ENCODE measurements around the gene PHLDB3.
"Not testable (repeated sequence)": the region's sequence is repeated elsewhere in the genome, so short reads cannot be mapped to it uniquely, and the experiment has no call there.

The PHLDB3 gene

DNA sequence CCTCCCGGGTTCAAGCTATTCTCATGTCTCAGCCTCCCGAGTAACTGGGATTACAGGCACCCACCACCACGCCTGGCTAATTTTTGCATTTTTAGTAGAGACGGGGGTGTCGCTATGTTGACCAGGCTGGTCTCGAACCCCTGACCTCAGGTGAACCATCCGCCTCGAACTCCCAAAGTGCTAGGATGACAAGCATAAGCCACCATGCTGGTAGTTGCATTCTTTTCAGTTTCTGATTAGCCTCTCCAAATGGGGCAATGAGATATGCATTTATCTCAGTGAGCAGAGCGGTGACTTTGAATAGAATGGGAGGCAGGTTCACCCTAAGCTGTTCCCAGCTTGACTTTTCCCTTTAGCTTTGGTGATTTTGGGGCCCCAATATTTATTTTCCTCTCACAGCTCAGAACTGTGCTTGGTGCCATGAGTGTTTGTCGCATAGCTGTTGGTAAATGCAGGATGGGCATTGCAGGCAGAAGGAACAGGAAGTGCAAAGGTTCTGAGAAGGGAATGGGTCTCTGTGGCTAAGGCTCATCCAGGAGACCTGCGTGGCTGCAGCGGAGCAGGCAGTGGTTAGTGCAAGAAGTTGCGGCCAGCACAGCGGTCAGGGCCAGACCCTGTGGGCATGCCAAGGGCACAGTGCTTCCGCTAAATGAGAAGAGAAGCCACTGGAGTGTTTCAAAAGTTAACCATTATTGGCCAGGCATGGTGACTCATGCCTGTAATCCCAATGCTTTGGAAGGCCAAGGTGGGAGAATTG lies 59.8 kb downstream of the PHLDB3 start:
- no peak for DNase-seq (ENCODE audit: low spot score)

DNA sequence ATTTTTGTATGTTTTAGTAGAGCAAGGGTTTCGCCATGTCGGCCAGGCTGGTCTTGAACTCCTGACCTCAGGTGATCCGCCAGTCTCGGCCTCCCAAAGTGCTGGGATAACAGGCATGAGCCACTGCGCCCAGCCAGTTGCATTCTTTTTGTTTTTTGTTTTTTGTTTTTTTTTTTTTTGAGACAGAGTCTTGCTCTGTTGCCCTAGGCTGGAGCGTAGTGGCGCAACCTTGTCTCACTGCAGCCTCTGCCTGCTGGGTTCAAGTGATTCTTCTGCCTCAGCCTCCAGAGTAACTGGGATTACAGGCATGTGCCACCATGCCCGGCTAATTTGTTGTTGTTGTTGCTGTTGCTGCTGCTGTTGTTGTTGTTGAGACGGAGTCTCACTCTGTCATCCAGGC lies 60.5 kb downstream of the PHLDB3 start:
- DNase-seq (ENCODE audit: low spot score): not testable (repeated sequence)

DNA sequence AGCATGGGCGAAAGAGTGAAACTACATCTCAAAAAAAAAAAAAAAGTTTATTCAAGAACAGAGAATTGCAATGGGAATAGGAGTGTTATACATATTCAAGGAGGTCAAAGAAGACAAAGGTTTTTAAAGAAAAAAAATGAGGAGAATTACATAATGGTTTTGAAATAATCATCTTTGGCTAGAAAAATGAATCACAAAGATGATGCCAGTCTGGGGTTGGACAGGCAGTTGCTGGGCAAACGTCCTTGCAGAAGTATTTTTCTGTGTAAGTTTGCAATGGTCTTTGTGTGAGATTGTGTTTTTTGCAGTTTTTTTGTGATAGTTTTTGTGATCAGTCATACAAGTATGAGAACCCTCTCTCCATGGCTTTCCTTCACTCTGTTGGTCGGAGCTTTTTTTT lies 62.8 kb downstream of the PHLDB3 start:
- no peak for DNase-seq (ENCODE audit: low spot score)

DNA sequence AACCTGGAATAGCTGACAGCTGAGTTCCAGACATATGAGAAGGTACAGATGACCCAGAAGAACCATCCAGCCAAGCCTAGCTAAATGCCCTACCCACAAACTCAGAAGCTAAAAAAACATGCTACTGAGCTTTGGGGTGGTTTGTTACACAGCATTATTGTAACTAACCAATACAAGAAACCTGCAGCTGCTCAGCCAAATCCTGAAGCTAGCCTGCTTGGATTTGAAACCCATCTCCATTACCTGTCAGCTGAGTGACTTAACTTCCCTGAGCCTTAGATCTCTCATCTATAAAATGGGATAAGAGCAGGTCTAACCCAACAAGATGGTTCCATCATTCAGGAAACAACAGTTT lies 64.9 kb downstream of the PHLDB3 start:
- DNase-seq (ENCODE audit: low spot score): no peak

DNA sequence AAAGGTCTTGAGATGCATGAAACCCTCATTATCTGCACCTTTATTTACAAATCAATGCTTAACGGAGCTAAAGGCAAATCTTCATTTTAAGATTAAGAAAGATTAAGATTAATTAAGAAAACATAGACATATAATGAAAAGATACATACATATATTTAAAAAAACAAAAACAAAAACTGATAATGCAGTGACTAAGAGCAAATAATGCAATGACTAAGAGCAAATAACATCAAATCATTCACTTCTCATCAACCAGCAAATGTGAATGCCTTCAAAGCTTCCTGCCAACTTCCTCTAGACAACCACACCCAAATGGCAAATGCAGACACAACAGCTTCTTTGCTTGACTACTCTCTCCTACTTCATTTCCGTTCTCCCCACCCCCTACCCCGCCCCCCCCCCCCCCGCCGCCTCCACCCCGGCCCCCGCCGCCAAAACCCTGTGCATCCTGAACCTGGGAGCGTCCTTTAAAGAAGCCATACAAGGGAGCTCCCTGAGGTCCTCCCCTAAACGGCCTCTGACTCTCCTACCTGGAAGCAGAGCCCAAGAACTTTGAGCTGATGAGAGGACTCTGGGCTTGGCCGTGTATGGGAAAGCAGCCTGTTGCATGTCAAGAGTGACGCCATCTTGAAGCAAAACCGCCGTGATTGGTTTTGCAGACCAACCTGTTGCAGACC lies 65.4 kb downstream of the PHLDB3 start:
- peak; percentile 27 for DNase-seq (ENCODE audit: low spot score)

DNA sequence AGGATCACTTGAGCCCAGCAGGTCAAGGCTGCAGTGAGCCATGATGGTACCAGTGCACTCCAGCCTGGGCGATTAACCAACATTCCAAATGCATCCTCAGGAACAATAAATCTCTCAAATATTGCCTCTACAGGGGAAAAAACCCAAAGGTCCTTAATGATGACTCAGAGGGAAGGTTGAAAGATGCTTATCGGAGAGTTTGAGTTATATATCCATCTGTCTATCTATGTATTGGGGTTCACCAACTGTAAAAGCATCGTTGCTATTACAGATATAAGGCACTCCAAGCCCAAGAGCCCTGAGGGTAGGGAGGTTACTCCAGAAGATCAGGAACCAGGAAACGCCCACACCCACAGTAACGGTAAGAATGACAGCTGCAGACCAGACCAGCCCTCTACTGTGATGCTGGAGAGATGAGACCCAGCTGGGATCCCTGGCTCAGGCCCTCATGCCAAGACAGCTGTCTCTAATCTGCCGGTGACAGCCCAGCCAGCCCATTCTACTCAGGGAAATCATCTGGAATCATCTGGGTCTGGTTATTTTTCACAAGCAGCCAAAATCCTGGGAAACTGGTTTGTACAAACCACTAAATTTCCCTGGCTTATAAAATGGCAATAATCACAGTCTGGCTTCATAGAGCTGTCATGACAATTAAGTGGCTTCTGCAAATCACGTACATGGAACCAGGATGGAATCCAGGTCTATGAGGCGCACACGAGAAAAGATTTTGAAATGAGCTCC lies 66.1 kb downstream of the PHLDB3 start:
- DNase-seq (ENCODE audit: low spot score): no peak

DNA sequence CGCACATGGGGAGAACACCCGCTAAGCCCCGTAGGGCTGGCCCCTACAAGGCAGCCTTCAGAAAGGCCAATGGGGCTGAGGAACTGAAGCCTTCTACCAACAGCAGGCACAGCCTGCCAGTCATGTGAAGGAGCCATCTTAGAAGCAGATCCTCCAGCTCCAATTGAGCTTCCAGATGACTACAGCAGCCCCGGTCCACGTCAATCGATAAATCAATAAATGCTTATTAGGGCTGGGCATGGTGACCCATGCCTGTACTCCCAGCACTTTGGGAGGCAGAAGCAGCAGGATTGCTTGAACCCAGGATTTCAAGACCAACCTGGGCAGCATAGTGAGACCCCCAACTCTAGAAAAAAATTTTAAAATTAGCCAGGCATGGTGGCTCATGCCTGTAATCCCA lies 66.8 kb downstream of the PHLDB3 start:
- DNase-seq (ENCODE audit: low spot score): no peak

DNA sequence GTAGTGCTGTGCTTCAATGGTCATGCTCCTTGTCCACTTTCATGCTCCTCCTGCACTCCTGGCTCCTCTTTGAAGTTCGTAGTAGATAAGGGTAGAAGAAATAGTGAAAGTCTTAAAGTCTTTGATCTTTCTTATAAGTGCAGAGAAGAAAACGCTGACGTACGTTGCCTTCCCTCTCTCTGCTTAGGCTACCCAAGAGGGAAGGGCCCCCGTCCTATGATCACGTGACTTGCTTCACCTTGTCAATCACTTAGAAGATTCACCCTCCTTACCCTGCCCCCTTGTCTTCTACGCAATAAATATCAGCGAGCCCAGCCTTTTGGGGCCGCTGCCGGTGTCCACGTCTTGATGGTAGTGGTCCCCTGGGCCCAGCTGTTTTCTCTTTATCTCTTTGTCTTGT lies 67.3 kb downstream of the PHLDB3 start:
- DNase-seq (ENCODE audit: low spot score): not testable (repeated sequence)

DNA sequence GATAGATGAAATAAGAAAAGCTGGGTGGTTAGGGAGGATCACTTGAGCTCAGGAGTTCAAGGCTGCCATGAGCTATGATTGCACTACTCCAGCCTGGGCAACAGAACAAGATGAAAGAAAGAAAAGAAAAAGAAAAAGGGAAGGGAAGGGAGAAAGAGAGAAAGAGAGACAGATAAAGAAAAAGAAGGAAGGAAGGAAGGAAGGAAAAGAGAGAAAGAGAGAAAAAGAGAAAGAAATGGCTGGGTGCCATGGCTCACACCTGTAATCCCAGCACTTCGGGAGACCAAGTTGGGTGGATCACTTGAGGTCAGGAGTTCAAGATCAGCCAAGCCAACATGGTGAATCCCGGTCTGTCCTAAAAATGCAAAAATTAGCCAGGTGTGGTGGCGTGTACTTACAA lies 68.8 kb downstream of the PHLDB3 start:
- DNase-seq (ENCODE audit: low spot score): no peak

DNA sequence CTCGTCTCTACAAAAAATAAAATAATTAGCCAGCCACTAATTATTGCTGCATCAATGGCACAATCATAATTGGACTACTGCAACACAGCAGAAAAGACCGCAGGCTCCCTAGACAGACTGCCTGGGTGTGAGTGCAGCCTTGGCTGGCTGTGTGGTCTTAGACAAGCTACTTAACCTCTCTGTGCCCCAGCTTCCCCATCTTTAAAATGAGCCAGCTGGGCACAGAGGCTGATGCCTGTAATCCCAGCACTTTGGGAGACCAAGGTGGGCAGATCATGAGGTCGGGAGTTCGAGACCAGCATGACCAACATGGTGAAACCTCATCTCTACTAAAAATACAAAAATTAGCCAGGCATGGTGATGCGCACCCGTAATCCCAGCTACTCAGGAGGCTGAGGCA lies 70.9 kb downstream of the PHLDB3 start:
- no peak for DNase-seq (ENCODE audit: low spot score)

DNA sequence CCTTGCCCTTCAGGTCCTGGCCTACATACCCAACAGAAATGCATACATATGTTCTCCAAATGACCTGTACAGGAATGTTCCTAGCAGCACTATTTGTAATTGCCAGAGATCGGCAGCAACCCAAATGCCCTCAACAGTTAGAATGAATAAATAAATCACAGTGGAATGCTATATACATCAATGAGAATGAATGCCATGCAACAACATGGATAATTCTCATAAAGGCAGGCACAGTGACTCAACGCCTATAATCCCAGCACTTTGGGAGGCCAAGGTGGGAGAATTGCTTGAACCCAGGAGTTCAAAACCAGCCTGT lies 71.2 kb downstream of the PHLDB3 start:
- DNase-seq (ENCODE audit: low spot score): no peak

DNA sequence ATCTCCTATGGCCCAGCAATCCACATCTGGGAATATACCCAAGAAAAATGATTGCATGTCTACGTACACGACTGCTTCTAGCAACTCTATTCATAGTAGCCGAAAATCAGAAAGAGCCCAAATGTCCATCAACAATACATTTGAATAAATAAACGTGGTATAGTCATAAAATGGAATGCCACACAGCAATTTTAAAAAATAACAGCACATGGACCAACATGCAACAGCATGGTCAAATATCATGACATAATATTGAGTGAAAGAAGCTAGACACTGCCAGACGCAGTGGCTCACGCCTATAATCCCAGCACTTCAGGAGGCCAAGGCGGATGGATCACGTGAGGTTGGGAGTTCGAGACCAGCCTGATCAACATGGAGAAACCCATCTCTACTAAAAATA lies 73.6 kb downstream of the PHLDB3 start:
- no peak for DNase-seq (ENCODE audit: low spot score)

DNA sequence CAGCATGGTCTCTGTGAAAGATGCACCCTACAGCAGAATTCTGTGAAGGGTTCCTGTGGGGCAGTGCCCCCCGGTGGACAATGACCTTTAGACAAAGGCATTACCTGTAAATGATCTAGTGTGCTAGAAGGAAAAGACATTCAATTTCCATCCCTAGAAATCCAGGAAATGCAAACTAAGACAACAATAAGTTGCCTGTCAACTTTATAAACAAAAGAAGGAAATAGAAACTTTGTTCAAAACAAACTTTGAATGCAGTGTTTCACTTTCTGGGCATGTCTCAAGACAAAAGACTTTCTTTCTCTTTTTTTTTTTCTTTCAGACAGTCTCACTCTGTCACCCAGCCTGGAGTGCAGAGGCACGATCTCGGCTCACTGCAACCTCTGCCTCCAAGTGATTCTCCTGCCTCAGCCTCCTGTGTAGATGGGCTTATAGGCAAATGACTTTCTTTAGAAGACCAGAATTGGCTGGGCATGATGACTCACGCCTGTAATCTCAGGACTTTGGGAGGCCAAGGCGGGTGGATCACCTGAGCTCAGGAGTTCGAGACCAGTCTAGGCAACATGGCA lies 74.3 kb downstream of the PHLDB3 start:
- DNase-seq (ENCODE audit: low spot score): no peak

DNA sequence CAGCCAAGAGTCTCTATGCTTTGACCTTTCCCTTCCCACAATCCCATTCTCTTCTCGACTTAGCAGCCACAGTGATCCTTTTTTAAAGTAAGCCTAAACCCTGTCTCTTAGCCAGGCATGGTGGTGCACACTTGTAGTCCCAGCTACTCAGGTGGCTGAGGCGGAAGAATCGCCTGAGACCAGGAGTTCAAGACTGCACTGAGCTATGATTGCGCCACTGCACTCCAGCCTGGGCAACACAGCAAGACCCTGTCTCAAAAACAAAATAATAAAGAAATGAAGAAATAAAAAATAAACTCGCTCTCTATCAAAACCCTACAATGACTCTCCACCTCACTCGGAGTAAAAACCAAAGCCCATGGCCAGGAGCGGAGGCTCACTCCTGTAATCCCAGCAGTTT lies 75.2 kb downstream of the PHLDB3 start:
- DNase-seq (ENCODE audit: low spot score): no peak

DNA sequence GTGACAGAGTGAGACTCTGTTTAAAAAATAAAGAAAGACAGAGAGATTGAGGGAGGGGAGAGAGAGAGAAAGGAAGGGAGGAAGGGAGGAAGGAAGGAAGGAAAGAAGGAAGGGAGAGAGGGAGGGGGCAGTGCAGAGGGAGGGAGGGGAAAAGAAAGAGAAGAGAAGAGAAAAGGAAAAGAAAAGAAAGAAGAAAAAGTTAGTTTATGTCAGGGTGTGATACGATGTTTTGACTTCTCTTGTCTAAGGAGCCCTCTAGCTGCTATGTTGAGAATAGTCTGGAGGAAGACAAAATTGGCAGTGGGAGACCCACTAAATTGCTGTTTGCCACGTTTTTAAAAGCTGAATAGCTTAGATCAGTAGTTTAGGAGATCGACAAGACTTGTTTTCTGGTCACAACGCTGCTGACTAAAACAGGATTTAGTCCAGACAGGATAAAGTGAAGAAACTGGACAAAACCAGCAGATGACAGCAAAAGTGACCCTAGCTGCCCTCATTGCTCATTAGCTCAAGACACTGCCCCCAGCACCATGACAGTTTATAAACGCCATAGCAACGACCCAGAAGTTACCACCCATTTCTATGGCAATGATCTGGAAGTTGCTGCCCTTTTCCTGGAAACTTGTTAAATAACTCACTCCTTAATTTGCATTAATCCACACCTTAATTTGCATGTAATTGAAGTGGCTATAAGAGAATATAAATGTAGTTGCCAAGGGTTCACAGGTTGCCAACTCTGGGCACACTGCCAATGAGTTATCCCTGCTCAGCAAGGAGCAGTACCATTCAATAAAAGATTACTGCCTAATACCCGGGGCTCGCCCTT lies 78.8 kb downstream of the PHLDB3 start:
- no peak for DNase-seq (ENCODE audit: low spot score)

Measured in COLO829 (cell line).